RPMI7951 (cell line): ENCODE data around the gene SNU13. TPM values are rescaled to one million over a fixed set of nuclear protein-coding genes. Genes with fewer than 3 reads are reported as not detected.
"Not testable (repeated sequence)": the region's sequence is repeated elsewhere in the genome, so short reads cannot be mapped to it uniquely, and the experiment has no call there.

Experiments used
- DNase-seq: peaks from one replicate; pipeline ENCODE4 v3.0.0-alpha.2; 2012; ENCODE audit warnings: low read depth
- total RNA-seq: library from RNA; depleted of rRNA; stranded (reverse); fragments of >200 nt; shearing (Covaris generic); gene quantifications from 2 replicates; pipeline ENCODE4 v1.2.3, GENCODE V29; 2014; rRNA removed

Gene SNU13
- total RNA-seq, 1 experiment from 2014 or later: 175 TPM

GRCh38 chr22:41641854-41642253 is 46.8 kb downstream of the SNU13 start:
- no peak for DNase-seq

- DNase-seq: no peak
Observed at GRCh38 chr22:41638748-41639147, 49.9 kb downstream of the SNU13 start.

GRCh38 chr22:41638124-41638523 is 50.5 kb downstream of the SNU13 start:
- no peak for DNase-seq

- DNase-seq: not testable (repeated sequence)
Observed at GRCh38 chr22:41637623-41638022, 51.0 kb downstream of the SNU13 start.

- DNase-seq: peak; percentile 74
Observed at GRCh38 chr22:41636467-41636866, 52.2 kb downstream of the SNU13 start.

- not testable (repeated sequence) for DNase-seq
Observed at GRCh38 chr22:41634610-41635009, 54.1 kb downstream of the SNU13 start.

- DNase-seq: not testable (repeated sequence)
Observed at GRCh38 chr22:41631615-41632014, 57.1 kb downstream of the SNU13 start.

GRCh38 chr22:41631115-41631514 is 57.6 kb downstream of the SNU13 start:
- not testable (repeated sequence) for DNase-seq

- DNase-seq: no peak
Observed at GRCh38 chr22:41625577-41625976, 63.1 kb downstream of the SNU13 start.

Other genes starting within 250 kb of the SNU13 start
- gene TOB2, start 242.1 kb downstream of the SNU13 start, total RNA-seq: 11.5 and 14.2 TPM in 2 replicates
- gene PHF5A, start 220.2 kb downstream of the SNU13 start, total RNA-seq: 55.6 and 59.7 TPM in 2 replicates
- gene ACO2, start 219.8 kb downstream of the SNU13 start, total RNA-seq: 38.5 and 43.7 TPM in 2 replicates
- 11.5 and 14.0 TPM in 2 replicates for gene POLR3H, start 144.4 kb downstream of the SNU13 start, total RNA-seq
- not detected in 2 replicates for gene CSDC2, start 127.9 kb downstream of the SNU13 start, total RNA-seq
- 24.2 and 25.9 TPM in 2 replicates for gene PMM1, start 99.0 kb downstream of the SNU13 start, total RNA-seq
- gene DESI1, start 67.8 kb downstream of the SNU13 start, total RNA-seq: 14.1 and 24.3 TPM in 2 replicates
- 369 and 407 TPM in 2 replicates for gene XRCC6, start 67.6 kb downstream of the SNU13 start, total RNA-seq
- not detected in 2 replicates for gene MEI1, start 10.6 kb upstream of the SNU13 start, total RNA-seq
- 8.1 and 11.2 TPM in 2 replicates for gene CCDC134, start 111.8 kb upstream of the SNU13 start, total RNA-seq
- 27.4 and 27.6 TPM in 2 replicates for gene SREBF2, start 144.2 kb upstream of the SNU13 start, total RNA-seq
- not detected in 2 replicates for gene SHISA8, start 226.2 kb upstream of the SNU13 start, total RNA-seq
- gene TNFRSF13C, start 237.9 kb upstream of the SNU13 start, total RNA-seq: not detected in 2 replicates